Stomach (tissue), 9 donors: ENCODE measurements around the gene AUTS2. TPM values are rescaled to one million over a fixed set of nuclear protein-coding genes. Genes with fewer than 3 reads are reported as not detected.

Experiments used
- DNase-seq, 2 donors: peaks; one replicate each; pipeline versions ENCODE4 v3.0.0 to v3.0.0-alpha.2; 2013 to 2019
- H3K27ac ChIP-seq, 5 donors: fragments of 200-600 bp in 4 of 5; sonication (generic) in 4 of 5; one replicate each; pipeline ENCODE4 v1.5.1; 2013 to 2019; ENCODE audit warnings: mild to moderate bottlenecking in 1 of 5, moderate library complexity in 1 of 5
- H3K27me3 ChIP-seq, 3 donors: fragments of 200-600 bp; sonication (generic); one replicate each; pipeline ENCODE4 v1.5.1; 2017 to 2019; ENCODE audit warnings: mixed run types in 1 of 3
- H3K36me3 ChIP-seq, 4 donors: fragments of 200-600 bp; sonication (generic); 1 replicate in 3 of 4; 2 replicates in 1 of 4; pipeline ENCODE4 v1.5.1; 2016 to 2019
- H3K4me1 ChIP-seq, 4 donors: fragments of 200-600 bp; sonication (generic); one replicate each; pipeline ENCODE4 v1.5.1; 2016 to 2019
- H3K4me3 ChIP-seq, 4 donors: fragments of 200-600 bp; sonication (generic) in 3 of 4; one replicate each; pipeline ENCODE4 v1.5.1; 2016 to 2019; ENCODE audit warnings: mild to moderate bottlenecking in 1 of 4
- H3K9me3 ChIP-seq, 4 donors: fragments of 200-600 bp; sonication (generic); one replicate each; pipeline ENCODE4 v1.5.1; 2016 to 2019
- CTCF ChIP-seq, 7 experiments: fragments of 450-650 bp in 4 of 7; fragments of 200-600 bp in 3 of 7; sonication (generic) in 3 of 7; IDR thresholded peaks; one replicate each; pipeline ENCODE4 v1.5.1; 2016 to 2019; ENCODE audit warnings: antibody characterized with exemption in 7 of 7, control low read depth in 2 of 7, mild to moderate bottlenecking in 1 of 7
- EP300 ChIP-seq: sonication (generic); formaldehyde crosslinking; IDR thresholded peaks from one replicate; pipeline ENCODE4 v1.6.1; 2017; ENCODE audit warnings: antibody characterized with exemption
- POLR2A ChIP-seq, 4 donors: fragments of 450-650 bp; IDR thresholded peaks; one replicate each; pipeline ENCODE4 v1.6.1; 2016; ENCODE audit warnings: antibody characterized with exemption in 4 of 4, control low read depth in 2 of 4, mild to moderate bottlenecking in 1 of 4, moderate library complexity in 1 of 4
- POLR2AphosphoS5 ChIP-seq, 3 donors: sonication (generic); formaldehyde crosslinking; IDR thresholded peaks; one replicate each; pipeline ENCODE4 v1.6.1; 2016; ENCODE audit warnings: antibody characterized with exemption in 3 of 3
- WGBS, 5 donors: extraction: QIAGEN DNeasy Blood & Tissue Kit in 3 of 5; methylation state at CpG; one replicate each; pipeline versions ENCODE4 v1.1.5 to v1.1.7; 2013 to 2018; 5-methylcytosine and 5-hydroxymethylcytosine counted together
- intact Hi-C: fragments of 100-400 bp; cut with DNase I; formaldehyde crosslinking; loops from one replicate; pipeline ENCODE4 v1.15.1; 2023; ENCODE audit warnings: low total_unique reads
- polyA plus RNA-seq, 3 donors: library from polyadenylated mRNA; stranded (reverse); fragments of 200-250 nt; gene quantifications; one replicate each; pipeline ENCODE4 v1.2.3, GENCODE V29; 2013
- total RNA-seq, 5 donors: library from RNA; depleted of rRNA; stranded (reverse); fragments of >200 nt; gene quantifications; one replicate each; pipeline versions ENCODE4 v1.1.0 to v1.2.3, GENCODE V29; 2014 to 2016
- donor health status: healthy with polysubstance abuse.
- donor health status: Bipolar disorder and iron deficiency.
- donor health status: healthy.

AUTS2 gene
- total and polyA plus RNA-seq, 8 donors, result 3.8 to 90.3 (median 38.1) TPM

- no peaks in the 10 kb centered on the region for H3K9me3 ChIP-seq
- H3K27ac ChIP-seq, result no peak overlapping the region
- peaks cover 2 to 11% (median 6%) of the 10 kb centered on the region in 4 donors for H3K4me1 ChIP-seq
- H3K4me3 ChIP-seq, result no peak overlapping the region
- intact Hi-C loops, result no loop called here
- no peaks in the 10 kb centered on the region for H3K27me3 ChIP-seq
- H3K36me3 ChIP-seq, result no peaks in the 10 kb centered on the region
- no peak for TF ChIP-seq EP300
- no peak for TF ChIP-seq POLR2AphosphoS5 (IDR thresholded peaks at IDR 0.05)
- no peak for TF ChIP-seq CTCF (IDR thresholded peaks at IDR 0.05)
- TF ChIP-seq POLR2A (IDR thresholded peaks at IDR 0.05), result no peak
- DNase-seq, result no peak
- WGBS, 5 donors, result 42 to 92% (median 88%) methylated on average over 2 of the region's 2 CpGs
Measured at GRCh38 chr7:70577078-70577477, 978.8 kb downstream of the AUTS2 start.

- peaks cover under 1 to 17% (median 10%) of the 10 kb centered on the region in 4 donors for H3K4me1 ChIP-seq
- no peak overlapping the region for H3K27ac ChIP-seq
- H3K4me3 ChIP-seq, result no peak overlapping the region
- no peaks in the 10 kb centered on the region for H3K36me3 ChIP-seq
- DNase-seq, result no peak
- no peak for TF ChIP-seq POLR2AphosphoS5 (IDR thresholded peaks at IDR 0.05)
- no peak for TF ChIP-seq EP300
- no peak for TF ChIP-seq CTCF (IDR thresholded peaks at IDR 0.05)
- TF ChIP-seq POLR2A (IDR thresholded peaks at IDR 0.05), result no peak
- no peaks in the 10 kb centered on the region for H3K9me3 ChIP-seq
- 89 to 98% (median 96%) methylated on average over 3 of the region's 3 CpGs for WGBS, 5 donors
- intact Hi-C loops, result no loop called here
- H3K27me3 ChIP-seq, result no peaks in the 10 kb centered on the region
Measured at GRCh38 chr7:70578131-70578530, 979.9 kb downstream of the AUTS2 start.

GRCh38 chr7:70579397-70580097 lies 981.3 kb downstream of the AUTS2 start:
- Histone ChIP-seq H3K27ac (no peak overlapping the region), H3K4me1 (peaks cover 12 to 31% (median 22%) of the 10 kb centered on the region in 4 donors), H3K4me3 (no peak overlapping the region), H3K36me3 (no peaks in the 10 kb centered on the region), H3K9me3 (no peaks in the 10 kb centered on the region), H3K27me3 (no peaks in the 10 kb centered on the region)
- WGBS, 5 donors, result 74 to 79% (median 78%) methylated on average over 6 of the region's 6 CpGs
- TF ChIP-seq EP300, result no peak
- TF ChIP-seq POLR2A (IDR thresholded peaks at IDR 0.05), result no peak
- no peak for TF ChIP-seq POLR2AphosphoS5 (IDR thresholded peaks at IDR 0.05)
- TF ChIP-seq CTCF (IDR thresholded peaks at IDR 0.05), result no peak
- intact Hi-C loops, result no loop called here
- DNase-seq, result no peak

- H3K4me3 ChIP-seq, result no peak overlapping the region
- no peaks in the 10 kb centered on the region for H3K9me3 ChIP-seq
- H3K27ac ChIP-seq, result no peak overlapping the region
- intact Hi-C loops, result no loop called here
- no peaks in the 10 kb centered on the region for H3K36me3 ChIP-seq
- no peak for DNase-seq
- no peaks in the 10 kb centered on the region for H3K27me3 ChIP-seq
- 70 to 85% (median 80%) methylated on average over 6 of the region's 6 CpGs for WGBS, 5 donors
- peaks cover 18 to 37% (median 27%) of the 10 kb centered on the region in 4 donors for H3K4me1 ChIP-seq
- TF ChIP-seq POLR2A (IDR thresholded peaks at IDR 0.05) (no peak), EP300 (no peak), POLR2AphosphoS5 (IDR thresholded peaks at IDR 0.05) (no peak), CTCF (IDR thresholded peaks at IDR 0.05) (no peak)
Measured at GRCh38 chr7:70580161-70580560, 981.9 kb downstream of the AUTS2 start.
